NCI-H748 (cell line): ENCODE results near the gene STK32C.

Source experiments
- DNase-seq: peaks from one replicate; lab custom pipeline; 2025; ENCODE audit not compliant: unreplicated experiment; lab: John Stamatoyannopoulos, UW

STK32C gene

DNA sequence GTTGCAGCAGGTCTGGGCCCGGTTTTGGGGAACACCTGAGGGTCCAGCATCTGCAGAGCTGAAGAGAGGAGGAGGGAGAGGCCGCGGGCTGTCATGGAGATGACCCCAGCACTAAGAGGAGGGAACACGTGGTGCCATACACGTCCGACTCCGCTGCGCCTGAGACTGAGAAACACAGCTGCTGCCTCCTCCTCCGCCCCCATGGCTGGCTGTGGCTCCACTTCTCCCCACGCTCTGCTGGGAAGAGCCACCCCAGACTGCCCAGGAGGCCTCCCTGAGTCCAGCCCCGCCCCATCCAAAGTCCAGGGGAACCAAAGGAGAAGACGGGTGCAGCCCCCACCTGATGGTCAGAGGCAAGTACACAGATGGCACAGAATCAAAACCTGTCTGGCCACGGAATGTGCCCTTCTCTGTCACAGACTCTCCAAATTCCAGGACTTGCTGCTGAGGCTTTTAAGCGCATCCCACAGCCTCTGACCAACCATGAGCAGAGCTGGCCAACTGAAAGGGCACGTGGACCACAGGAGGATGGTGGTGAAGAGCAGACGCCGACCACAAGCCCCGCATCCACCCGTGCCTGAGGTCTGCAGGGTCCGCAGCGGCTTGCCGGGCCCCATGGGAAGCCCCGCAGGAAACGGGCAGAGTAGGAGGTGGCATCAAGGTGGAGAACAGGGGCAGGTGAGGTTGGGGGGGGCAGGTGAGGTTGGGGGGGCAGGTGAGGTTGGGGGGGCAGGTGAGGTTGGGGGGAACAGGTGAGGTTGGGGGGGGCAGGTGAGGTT lies 24.0 kb downstream of the STK32C start:
- no peak for DNase-seq

DNA sequence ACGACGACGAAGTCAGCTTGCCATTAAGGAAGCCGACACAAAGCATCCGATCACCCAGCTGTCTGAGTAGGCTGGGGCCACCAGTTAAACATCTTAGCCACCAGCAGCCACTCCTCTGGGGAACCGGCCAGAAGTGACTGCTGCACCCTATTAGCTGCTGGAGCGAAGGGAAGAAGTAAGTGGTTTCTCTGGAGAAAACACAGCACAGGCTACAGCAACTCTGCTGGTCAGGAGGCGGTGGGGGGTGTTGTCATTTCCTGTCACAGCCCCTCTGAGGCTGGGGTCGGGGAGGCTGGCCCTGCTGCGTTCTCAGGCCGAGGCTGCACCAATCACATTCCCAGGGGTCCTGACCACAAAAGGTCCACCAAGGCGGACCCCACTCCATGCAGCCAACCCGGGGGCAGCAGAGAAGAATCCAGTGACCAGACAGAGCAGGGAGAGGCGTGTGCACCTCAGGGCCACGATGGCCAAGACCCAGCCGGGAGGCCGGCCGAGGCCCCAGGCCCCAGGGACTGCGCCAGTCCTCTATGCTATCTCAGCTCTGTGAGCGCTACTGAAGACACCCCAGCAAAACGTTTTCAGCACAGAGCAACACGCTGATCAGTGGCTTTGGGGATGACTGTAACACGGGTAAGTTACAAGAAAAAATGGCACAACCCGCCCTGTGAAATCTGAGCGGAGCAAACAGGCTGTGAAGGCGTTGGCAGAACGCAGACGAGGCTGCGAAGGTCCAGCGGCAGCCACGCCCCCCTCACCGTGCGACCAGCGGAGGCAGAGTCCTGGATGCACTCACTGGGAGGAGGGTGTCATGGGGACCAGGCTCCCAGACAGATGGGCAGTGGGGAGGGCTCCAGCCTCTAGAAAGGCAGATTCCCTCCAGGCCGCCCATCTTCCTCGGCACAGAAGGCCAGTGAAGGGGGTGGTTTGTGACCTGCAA lies 24.8 kb downstream of the STK32C start:
- DNase-seq, result no peak

DNA sequence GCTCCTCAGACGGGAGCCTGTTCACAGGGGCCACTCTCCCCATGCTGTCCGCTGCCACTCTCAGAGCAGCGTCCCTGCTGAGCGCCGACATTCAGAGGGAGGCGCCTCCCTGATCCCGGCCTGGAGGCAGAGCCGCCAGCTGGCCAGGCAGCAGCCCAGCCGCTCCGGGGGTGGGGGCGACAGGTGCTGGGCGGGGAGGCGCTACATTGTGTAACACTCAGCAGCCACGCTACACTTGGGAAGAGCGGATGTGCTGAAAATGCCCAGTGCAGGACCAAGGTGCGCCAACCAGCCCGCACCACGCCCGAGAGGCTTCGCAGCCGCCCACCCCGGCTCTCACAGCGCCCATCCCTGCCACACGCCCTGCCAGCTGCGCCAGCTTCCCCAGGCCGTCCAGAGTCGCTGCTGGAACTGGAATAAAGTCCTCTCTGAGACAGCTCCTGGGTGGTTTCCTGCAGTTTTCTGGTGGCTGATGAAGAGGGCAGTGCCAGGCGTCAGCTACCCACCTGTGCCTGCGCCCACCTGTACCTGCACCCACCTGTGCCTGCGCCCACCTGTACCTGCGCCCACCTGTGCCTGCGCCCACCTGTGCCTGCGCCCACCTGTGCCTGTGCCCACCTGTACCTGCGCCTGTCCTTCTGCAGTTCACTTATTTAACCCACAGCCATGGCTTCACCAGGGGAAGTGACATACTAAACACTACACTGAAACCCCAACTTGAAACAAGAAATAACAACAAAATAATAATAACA lies 25.7 kb downstream of the STK32C start:
- DNase-seq, result peak; percentile 87

DNA sequence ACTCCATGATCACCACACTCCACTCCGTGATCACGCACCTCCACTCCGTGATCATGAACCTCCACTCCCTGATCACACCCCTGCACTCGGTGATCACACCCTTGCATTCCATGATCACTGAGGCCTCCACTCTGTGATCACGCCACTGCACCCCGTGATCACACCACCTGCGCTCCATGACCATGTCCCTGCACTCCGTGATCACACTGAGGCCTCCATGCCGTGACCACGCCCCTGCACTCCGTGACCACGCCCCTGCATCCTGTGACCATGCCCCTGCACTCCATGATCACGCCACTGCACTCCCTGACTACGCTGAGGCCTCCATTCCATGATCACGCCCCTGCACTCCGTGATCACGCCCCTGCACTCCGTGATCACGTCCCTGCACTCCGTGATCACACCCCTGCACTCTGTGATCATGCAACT lies 27.1 kb downstream of the STK32C start:
- DNase-seq, result no peak

DNA sequence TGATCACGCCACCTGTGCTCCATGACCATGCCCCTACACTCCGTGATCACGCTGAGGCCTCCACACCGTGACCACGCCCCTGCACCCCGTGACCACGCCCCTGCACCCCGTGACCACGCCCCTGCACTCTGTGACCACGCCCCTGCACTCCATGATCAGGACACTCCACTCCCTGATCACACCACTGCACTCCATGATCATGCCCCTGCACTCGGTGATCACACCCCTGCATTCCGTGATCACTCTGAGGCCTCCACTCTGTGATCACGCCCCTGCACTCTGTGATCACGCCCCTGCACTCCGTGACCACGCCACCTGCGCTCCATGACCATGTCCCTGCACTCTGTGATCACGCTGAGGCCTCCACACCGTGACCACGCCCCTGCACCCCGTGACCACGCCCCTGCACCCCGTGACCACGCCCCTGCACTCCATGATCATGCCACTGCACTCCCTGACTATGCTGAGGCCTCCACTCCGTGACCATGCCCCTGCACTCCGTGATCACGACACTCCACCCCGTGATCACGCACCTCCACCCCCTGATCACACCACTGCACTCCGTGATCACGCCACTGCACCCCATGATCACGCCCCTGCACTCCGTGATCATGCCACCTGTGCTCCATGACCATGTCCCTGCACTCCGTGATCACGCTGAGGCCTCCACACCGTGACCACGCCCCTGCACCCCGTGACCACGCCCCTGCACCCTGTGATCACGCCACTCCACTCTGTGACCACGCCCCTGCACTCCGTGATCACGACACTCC lies 27.7 kb downstream of the STK32C start:
- DNase-seq, result no peak

DNA sequence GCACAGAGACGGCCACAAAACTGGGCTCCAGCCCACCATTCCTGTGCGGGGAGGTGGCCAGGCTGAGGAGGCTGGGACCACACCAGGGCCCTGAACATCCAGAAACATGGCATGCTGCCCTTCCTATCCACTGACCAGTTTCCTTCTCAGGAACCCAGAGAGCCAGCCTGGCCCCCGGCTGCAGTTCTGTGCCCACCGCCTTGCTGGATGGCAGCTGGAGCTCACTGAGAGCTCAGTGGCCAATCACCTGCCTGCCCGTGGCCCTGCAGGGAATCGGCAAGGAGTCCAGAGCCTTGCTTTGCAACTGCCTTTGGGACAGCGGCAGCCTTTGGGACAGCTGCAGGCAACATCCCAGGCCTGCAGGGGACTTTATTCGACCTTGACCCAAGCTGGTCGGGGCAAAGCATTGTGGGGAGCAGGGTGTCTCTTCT lies 30.4 kb downstream of the STK32C start:
- no peak for DNase-seq

DNA sequence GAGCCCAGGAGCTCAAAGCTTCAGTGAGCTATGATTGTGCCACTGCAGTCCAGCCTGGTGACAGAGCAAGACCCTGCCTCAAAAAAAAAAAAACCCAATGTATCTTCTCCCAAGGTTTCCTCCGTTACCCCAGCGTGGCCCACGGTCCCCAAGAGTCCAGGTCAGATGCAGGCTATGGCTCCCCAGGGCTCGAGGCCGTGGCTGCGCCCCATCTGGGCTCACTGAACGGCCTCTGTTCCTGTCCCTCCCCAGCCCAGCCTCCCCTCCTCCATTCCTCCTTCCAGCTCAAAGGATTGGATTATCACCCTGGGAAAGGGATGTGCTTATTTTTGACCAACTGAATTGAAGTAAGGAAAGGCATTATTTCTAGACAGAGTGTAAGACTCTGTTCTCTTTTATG lies 31.0 kb downstream of the STK32C start:
- no peak for DNase-seq

DNA sequence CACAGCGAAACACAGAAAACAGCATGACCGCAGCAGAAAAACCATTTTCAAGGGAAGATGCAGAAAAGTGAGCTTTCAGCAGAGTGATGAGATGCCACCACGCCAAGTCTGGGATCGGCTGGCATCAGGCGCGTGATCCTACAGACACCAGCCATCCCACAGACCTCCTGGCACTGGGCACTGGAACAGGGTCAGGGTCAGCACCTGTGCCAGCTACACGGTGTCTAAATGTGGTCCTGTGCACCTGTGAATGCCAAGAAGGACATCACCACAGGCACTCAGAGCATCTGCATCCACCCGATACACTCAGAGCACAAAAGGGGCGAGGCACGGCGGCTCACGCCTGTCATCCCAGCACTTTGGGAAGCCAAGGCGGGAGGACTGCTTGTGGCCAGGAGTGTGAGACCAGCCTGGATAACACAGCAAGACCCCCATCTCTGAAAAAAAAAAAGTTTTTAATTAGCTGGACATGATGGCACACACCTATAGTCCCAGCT lies 31.5 kb downstream of the STK32C start:
- DNase-seq, result no peak

DNA sequence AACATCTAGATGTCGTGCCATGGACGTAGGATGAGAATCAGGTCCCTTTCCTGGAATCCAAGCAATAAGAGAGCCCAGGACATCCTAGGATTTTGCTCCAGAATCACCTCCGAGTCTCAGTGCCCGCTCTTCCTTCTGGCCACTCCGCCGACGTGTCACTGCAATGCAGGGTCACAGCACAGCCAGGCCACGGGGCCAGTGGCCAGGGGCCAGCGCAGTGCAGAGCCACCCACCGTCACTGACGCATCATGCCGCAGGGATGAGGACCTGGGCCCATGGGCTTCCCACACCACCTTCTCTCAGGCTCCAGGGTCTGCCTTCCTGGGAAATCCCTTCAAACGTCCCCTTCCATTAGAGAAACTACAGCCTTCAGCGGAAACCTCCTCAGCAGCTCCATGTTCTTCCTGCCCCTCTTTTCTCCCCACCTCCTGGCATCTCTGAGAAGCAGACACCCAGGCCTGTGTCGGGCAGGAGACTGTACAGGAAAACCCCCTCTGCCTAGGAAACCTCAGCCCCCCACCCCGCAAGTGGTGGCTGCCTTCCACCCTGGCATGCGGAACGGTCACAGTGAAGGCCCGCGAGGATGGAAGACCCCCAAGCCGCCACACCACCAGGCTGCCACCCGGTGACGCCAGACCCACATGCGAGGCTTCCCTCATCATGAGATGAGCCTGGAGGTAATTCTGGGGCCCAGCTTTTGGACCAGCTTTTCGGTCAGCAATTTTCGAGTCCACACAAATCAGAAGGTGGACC lies 32.1 kb downstream of the STK32C start:
- no peak for DNase-seq

DNA sequence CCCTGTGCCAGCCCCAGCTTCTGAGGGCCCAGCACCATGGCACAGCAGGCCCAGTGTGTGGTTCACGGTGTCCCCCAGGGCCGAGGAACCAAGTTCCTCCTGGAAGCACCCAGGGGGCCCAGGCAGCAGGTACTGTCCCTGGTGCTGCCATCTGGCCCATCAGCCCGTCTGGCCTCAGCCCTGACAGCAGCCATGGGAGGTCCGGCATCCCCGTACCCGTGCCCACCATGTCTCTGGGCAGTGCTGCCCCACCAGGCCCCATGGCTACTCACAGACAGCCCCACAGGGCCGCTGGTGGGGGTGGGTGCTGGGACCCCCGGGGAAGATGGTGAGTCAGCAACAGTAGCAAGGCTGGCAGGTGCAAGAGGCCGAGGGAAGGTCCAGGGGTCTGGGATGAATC lies 32.8 kb downstream of the STK32C start:
- DNase-seq, result no peak

DNA sequence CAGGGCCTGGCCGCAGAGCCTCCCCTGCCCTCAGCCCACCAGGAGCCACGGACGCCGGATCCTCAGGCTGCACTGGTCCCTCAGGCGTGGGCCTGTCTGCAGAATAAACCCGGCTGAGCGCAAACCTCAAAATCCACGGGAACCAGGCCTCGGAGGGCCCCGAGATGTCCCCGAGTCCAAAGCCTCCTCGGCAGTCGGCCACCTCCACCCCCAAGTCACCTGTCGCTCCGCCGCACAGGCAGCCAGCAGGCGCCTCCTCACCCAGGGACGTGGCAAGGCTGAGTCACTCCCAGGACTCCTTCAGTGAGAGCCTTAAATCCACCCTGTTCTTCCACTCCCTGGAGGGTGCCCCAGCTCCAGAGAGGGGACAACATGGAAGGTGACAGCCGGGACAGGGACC lies 33.2 kb downstream of the STK32C start:
- DNase-seq, result no peak

DNA sequence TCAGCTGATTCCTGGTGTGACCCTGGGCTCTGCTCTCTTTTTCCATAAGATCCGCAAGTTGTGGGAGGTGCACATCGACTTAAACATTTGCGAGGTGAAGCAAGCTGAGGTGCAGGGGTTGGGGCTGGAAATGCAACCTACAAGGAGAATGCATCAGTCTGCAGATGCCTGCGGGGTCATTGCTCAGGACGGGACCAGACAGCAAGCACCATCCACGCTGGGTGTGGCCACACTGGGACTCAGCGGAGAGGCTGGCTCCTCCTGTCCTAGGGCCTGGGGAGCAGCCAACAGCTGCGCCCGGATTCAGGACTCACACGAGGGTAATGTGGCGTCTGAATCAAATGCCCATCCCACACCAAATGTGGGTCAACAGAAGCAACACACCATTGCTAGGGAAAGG lies 33.8 kb downstream of the STK32C start:
- DNase-seq, result no peak

DNA sequence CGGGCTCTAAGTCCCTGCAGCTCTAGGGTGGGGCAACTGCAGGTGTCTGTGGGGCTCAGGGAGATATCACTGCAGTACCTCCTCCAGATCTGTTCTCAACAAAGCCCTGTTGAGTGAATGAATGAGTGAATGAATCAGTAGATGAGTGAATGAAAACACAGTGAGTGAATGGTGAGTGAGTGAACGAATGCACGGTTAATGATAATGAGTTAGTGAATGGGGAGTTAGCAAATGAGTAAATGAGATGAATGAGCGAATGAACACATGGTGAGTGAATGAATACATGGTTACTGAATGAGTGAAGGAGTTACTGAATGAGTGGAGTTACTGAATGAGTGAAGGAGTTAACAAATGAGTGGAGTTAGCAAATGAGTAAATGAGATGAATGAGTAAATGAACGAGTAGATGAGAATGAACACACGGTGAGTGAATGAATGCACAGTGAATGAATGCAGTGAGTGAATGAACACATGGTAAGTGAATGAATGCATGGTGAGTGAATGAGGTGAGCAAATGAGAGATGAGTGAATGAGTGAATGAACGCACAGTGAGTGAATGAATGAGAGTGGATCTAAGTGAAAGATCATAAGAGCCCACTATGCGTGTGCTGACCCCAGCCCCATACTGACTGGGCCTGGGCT lies 34.3 kb downstream of the STK32C start:
- DNase-seq, result no peak

DNA sequence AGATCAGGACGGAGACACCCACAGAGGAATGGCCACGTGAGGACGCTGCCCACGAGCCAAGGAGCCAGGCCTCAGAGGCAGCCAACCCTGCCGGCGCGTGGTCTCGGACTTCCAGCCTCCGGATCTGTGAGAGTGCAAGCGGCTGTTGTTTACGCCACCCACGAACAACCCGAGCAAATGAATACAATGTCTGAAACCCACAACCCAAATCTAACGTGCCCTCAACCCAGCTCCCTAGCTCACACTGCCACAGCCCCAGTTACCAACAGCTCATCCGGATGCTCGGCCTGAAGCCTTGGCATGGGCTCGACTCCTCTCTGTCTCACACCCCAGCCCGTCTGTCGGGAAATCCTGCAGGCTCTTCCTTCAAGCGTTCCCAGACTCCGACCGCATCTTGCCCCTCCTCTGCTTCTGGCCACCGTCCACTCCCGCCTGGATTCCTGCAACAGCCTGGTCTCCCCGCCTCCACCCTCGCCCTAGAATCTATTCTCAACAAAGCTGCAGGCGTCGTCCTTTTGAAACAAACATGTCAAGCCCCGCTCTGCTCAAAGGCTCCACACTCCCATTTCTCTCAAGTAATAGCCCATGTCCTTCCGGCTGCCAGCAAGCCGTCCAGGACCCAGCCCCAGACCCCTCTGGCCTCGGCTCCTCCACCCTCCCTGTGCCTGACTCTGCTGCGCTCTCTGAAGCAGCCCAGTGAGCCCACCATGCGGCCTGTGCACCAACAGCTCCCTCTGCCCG lies 35.3 kb downstream of the STK32C start:
- DNase-seq, result no peak

DNA sequence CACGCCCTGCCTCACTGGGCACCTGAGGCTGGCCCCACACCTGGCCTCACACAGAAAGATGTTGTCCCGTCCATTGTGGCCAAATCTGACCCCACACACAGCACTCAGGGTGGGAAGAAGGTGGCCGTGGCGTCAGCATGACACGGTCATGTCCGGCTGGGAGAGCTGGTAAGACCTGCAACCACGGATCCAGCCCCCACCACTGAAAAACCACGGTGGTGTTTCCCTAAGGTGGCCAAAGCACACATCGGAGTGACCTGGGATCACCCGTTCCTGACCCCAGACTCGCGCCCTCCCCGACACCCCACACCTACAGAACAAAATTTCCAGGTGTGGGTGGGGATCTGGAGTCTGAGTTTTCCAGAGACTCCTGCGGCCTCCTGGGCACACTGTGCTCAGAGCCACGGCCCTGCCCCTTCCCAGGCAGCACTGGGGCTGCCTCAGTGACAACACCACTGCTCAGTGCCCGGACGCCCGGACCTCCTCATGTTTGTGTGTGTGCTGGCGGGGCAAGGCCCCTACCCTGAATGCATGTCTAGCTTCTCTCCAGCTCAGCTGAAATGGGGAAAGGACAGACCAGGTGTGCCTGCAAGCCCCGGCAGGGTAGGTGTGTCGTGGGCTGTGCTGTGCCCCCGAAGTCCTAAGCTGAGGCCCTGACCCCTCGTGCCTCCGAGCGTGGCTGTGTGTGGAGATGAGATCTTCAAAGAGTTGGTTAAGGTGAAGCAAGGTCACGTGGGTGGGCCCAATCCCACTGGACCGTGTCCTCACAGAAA lies 36.1 kb downstream of the STK32C start:
- DNase-seq, result no peak

DNA sequence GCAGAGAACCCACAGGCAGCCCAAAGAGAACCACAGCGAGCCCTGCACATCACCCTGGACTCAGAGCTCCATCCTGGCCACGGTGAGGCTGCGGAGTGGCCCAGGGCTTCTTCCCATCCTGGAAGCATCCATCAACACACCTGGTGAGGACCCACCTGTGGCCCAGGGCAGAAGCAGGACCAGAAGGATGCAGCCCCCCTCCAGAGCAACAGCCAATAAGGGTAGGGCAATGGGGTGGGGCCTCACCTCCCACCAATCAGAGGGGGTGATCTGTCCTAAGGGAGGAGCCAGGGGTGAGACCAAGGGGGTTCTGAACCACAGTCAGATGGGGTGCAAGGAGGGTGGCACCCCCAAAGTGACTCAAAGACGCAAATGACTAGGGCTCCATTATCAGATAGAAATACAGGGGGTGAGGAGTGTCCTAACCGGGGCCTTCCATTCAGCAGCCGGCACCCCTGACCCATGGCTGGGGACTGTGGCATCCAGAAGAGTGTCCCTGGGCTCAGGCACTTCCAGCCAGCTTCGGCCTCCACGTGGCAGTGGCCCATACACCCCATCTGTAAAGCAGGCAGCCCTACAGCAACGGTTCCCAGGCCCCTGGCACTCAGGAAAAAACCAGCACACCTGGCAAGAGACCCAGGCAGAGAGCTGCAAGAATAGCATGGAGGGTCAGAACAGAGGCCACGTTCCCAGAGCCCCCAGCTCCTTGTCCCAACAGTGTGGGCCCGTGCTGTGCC lies 36.9 kb downstream of the STK32C start:
- DNase-seq, result no peak

DNA sequence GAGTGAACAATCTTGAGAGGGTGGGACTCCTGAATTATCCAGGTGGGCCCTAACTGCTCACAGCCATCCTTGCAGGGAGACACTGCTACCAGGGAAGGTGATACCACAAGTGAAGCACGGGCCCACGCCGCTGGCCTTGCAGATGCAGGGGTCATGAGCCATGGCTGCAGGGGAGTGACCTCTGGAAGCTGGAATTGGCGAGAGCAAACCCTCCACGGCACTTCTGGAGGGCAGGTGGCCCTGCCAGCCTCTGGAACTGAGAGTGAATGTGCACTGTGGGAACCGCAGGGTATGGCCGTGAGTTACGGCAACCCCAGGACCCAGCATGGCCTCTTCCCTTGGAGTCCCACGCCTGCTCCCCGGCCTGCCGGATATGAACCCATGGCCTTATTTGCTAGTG lies 37.5 kb downstream of the STK32C start:
- no peak for DNase-seq
